Measurements from ENCODE around the gene ATG13.

DNA sequence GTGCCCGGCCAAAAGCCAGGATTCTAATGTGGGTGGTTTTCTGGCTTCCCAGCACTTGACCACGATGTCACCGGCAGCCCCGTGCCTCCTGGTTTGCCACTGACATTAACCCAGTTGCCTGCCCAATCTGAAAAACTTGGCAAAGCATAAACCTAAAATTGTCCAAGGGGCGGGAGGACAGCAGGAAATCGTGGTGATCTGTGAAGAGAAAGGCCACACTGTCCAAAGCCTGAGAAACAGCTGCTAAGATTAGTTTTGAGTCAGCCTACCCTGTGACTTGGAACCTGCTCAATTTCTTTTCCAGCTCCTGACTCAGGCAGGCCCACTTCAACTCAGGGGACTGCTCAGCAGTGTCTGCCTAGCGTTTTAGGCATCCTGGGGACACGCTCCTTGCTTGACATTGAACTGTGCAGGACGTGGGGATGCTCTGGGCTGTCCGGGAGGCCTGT is 93.5 kb downstream of the ATG13 start:
- TF ChIP-seq, protein P1, sequence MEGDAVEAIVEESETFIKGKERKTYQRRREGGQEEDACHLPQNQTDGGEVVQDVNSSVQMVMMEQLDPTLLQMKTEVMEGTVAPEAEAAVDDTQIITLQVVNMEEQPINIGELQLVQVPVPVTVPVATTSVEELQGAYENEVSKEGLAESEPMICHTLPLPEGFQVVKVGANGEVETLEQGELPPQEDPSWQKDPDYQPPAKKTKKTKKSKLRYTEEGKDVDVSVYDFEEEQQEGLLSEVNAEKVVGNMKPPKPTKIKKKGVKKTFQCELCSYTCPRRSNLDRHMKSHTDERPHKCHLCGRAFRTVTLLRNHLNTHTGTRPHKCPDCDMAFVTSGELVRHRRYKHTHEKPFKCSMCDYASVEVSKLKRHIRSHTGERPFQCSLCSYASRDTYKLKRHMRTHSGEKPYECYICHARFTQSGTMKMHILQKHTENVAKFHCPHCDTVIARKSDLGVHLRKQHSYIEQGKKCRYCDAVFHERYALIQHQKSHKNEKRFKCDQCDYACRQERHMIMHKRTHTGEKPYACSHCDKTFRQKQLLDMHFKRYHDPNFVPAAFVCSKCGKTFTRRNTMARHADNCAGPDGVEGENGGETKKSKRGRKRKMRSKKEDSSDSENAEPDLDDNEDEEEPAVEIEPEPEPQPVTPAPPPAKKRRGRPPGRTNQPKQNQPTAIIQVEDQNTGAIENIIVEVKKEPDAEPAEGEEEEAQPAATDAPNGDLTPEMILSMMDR (IDR thresholded peaks at IDR 0.05; ENCODE audit: low read depth, low read length, poor library complexity, severe bottlenecking) = no peak
- no peak for TF ChIP-seq EZH2phosphoT487 (IDR thresholded peaks at IDR 0.05; ENCODE audit: borderline replicate concordance, low read length)
